Right hindlimb (tissue), 1 donor: Measurements from ENCODE around the gene HJV.
A peak's percentile ranks its signal among the peaks of the same experiment; 100 is the strongest.

ENCODE experiments used
- DNase-seq: peaks from one replicate; pipeline ENCODE4 v3.0.0-alpha.2; 2018

Gene HJV

GRCh38 chr1:146020058-146021049, 1.2 kb downstream of the HJV start:
- no peak for DNase-seq

- DNase-seq, result peak; percentile 49
Measured at GRCh38 chr1:146019231-146020057, 2.1 kb downstream of the HJV start.

GRCh38 chr1:146016891-146017290, 4.6 kb downstream of the HJV start:
- no peak for DNase-seq

- no peak for DNase-seq
Measured at GRCh38 chr1:146013559-146013922, 8.0 kb downstream of the HJV start.

- DNase-seq, result peak; percentile 52
Measured at GRCh38 chr1:146012703-146013558, 8.6 kb downstream of the HJV start.

GRCh38 chr1:146010126-146010738, 11.3 kb downstream of the HJV start:
- no peak for DNase-seq

- DNase-seq, result no peak
Measured at GRCh38 chr1:146007489-146008133, 13.9 kb downstream of the HJV start.

GRCh38 chr1:146001709-146002108, 19.8 kb downstream of the HJV start:
- no peak for DNase-seq

GRCh38 chr1:145999321-146000024, 22.1 kb downstream of the HJV start:
- peak; percentile 55 for DNase-seq

- no peak for DNase-seq
Measured at GRCh38 chr1:145997718-145998023, 23.9 kb downstream of the HJV start.

GRCh38 chr1:145997016-145997717, 24.4 kb downstream of the HJV start:
- peak; percentile 54 for DNase-seq

GRCh38 chr1:145996433-145997015, 25.0 kb downstream of the HJV start, which contains the start of gene TXNIP:
Gene TXNIP, minus strand, starts transcription at chr1:145996579. Its CDS starts 313 bp downstream, at chr1:145996266.
- peak; percentile 100 for DNase-seq

GRCh38 chr1:145995964-145996432, 25.5 kb downstream of the HJV start:
- no peak for DNase-seq

GRCh38 chr1:145995148-145995881, 26.2 kb downstream of the HJV start:
- DNase-seq, result no peak

- DNase-seq, result no peak
Measured at GRCh38 chr1:145994391-145995120, 27.0 kb downstream of the HJV start.

GRCh38 chr1:145993618-145994390, 27.7 kb downstream of the HJV start:
- no peak for DNase-seq

- DNase-seq, result no peak
Measured at GRCh38 chr1:145992958-145993617, 28.4 kb downstream of the HJV start.
